Lung (tissue), 12 donors: Measurements from ENCODE around the gene HCN2. TPM values are rescaled to one million over a fixed set of nuclear protein-coding genes. Genes with fewer than 3 reads are reported as not detected.
"Not testable (repeated sequence)": the region's sequence is repeated elsewhere in the genome, so short reads cannot be mapped to it uniquely, and the experiment has no call there.

ENCODE experiments used
- ATAC-seq: fragments of 200-7000 bp; cut with Tn5 transposase; one replicate; pipeline ENCODE4 v1.9.1; 2020; ENCODE audit warnings: moderate number of reproducible peaks; ENCODE audit not compliant: insufficient read depth, low FRiP score
- DNase-seq, 3 donors: peaks; one replicate each; pipeline ENCODE4 v3.0.0-alpha.2; 2013 to 2017
- H3K27ac ChIP-seq, 2 donors: one replicate each; pipeline ENCODE4 v1.5.1; 2013; ENCODE audit warnings: mild to moderate bottlenecking in 2 of 2, moderate library complexity in 2 of 2, control low read depth in 1 of 2, inconsistent platforms in 1 of 2, low read depth in 1 of 2, low read length in 1 of 2
- H3K27me3 ChIP-seq, 3 donors: one replicate each; pipeline ENCODE4 v1.5.1; 2013; ENCODE audit warnings: low read length in 2 of 3; ENCODE audit not compliant: control insufficient read depth in 3 of 3, insufficient read depth in 3 of 3
- H3K36me3 ChIP-seq, 4 donors: one replicate each; pipeline ENCODE4 v1.5.1; 2013; ENCODE audit warnings: low read length in 4 of 4, mild to moderate bottlenecking in 1 of 4, moderate library complexity in 1 of 4; ENCODE audit not compliant: control insufficient read depth in 4 of 4, insufficient read depth in 4 of 4
- H3K4me1 ChIP-seq, 5 donors: one replicate each; pipeline ENCODE4 v1.5.1; 2013; ENCODE audit warnings: low read length in 5 of 5, mild to moderate bottlenecking in 2 of 5, moderate library complexity in 1 of 5; ENCODE audit not compliant: control insufficient read depth in 5 of 5, insufficient read depth in 5 of 5
- H3K4me3 ChIP-seq: one replicate; pipeline ENCODE4 v1.5.1; 2013; ENCODE audit warnings: mild to moderate bottlenecking, control low read depth, moderate library complexity
- H3K9ac ChIP-seq, 2 donors: one replicate each; pipeline ENCODE4 v1.5.1; 2013; ENCODE audit warnings: low read length in 2 of 2, control low read depth in 1 of 2; ENCODE audit not compliant: insufficient read depth in 1 of 2
- H3K9me3 ChIP-seq, 4 donors: one replicate each; pipeline ENCODE4 v1.5.1; 2013; ENCODE audit warnings: low read length in 3 of 4, mild to moderate bottlenecking in 1 of 4, moderate library complexity in 1 of 4; ENCODE audit not compliant: control insufficient read depth in 4 of 4, insufficient read depth in 3 of 4
- WGBS, 2 donors: extraction: QIAGEN DNeasy Blood & Tissue Kit; methylation state at CpG; one replicate each; pipeline ENCODE4 v1.1.7; 2013; 5-methylcytosine and 5-hydroxymethylcytosine counted together
- polyA plus RNA-seq, 2 donors: library from polyadenylated mRNA; stranded (reverse); fragments of 200-250 nt; gene quantifications; one replicate each; pipeline ENCODE4 v1.2.1, GENCODE V29; 2013
- total RNA-seq, 2 donors: library from RNA; depleted of rRNA in 1 of 2; stranded (reverse); fragments of >200 nt in 1 of 2; gene quantifications; one replicate each; pipeline ENCODE4 v1.2.1, GENCODE V29; 2014 to 2021
- TF ChIP-seq, protein P1 (sequence below): IDR thresholded peaks from 2 replicates; pipeline ENCODE4 v1.5.1; 2012; ENCODE audit warnings: mild to moderate bottlenecking; ENCODE audit errors: control extremely low read depth, extremely low read depth
- donor health status: control.
- donor health status: control.
- donor health status: Bipolar disorder and iron deficiency.
- donor health status: healthy.
- donor health status: DM: yes; HTN: yes; CAD: no.

HCN2 gene
- total and polyA plus RNA-seq, 4 donors, result 0.04 to 0.37 (median 0.16) TPM

GRCh38 chr19:628168-628567 is 38.5 kb downstream of the HCN2 start:
- Histone ChIP-seq H3K9me3 (no peaks in the 10 kb centered on the region), H3K4me3 (no peak overlapping the region), H3K9ac (no peak overlapping the region), H3K4me1 (peaks cover 0 to 7% (median 3%) of the 10 kb centered on the region in 5 donors), H3K27ac (no peak overlapping the region), H3K27me3 (no peaks in the 10 kb centered on the region), H3K36me3 (peaks cover 0 to 33% (median 4%) of the 10 kb centered on the region in 4 donors)
- ATAC-seq (no peak), DNase-seq (no peak)
- TF ChIP-seq, protein P1, sequence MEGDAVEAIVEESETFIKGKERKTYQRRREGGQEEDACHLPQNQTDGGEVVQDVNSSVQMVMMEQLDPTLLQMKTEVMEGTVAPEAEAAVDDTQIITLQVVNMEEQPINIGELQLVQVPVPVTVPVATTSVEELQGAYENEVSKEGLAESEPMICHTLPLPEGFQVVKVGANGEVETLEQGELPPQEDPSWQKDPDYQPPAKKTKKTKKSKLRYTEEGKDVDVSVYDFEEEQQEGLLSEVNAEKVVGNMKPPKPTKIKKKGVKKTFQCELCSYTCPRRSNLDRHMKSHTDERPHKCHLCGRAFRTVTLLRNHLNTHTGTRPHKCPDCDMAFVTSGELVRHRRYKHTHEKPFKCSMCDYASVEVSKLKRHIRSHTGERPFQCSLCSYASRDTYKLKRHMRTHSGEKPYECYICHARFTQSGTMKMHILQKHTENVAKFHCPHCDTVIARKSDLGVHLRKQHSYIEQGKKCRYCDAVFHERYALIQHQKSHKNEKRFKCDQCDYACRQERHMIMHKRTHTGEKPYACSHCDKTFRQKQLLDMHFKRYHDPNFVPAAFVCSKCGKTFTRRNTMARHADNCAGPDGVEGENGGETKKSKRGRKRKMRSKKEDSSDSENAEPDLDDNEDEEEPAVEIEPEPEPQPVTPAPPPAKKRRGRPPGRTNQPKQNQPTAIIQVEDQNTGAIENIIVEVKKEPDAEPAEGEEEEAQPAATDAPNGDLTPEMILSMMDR, result no peak
- 90 to 92% methylated on average over 19 of the region's 19 CpGs for WGBS, 2 donors

DNA sequence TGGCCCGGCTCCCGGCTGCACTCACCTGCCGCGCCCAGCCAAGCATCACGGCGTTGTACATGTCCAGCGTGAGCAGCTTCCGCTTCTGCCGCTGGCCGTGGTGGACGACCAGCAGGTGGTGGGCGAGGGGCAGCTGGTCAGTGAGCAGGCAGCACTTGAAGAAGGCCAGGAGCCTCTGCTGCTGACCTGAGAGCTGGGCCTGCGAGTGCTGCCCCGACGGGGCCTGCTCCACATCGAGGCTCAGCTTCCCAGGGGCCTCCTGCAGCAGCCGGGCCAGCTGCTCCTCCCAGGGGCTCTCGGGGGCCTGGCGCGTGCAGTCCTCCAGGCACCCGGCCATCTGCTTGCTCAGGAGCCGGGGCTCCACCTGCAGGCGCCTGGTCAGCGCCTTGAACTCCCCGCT is 39.8 kb downstream of the HCN2 start:
- H3K27me3 ChIP-seq, H3K4me3 ChIP-seq, H3K9me3 ChIP-seq, H3K27ac ChIP-seq, DNase-seq, H3K9ac ChIP-seq, ATAC-seq: not testable (repeated sequence)
- Histone ChIP-seq H3K36me3 (peaks cover 0 to 24% (median 4%) of the 10 kb centered on the region in 4 donors), H3K4me1 (peaks cover 0 to 15% (median 5%) of the 10 kb centered on the region in 5 donors)
- 85 to 87% methylated on average over 24 to 25 of the region's 25 CpGs for WGBS, 2 donors

DNA sequence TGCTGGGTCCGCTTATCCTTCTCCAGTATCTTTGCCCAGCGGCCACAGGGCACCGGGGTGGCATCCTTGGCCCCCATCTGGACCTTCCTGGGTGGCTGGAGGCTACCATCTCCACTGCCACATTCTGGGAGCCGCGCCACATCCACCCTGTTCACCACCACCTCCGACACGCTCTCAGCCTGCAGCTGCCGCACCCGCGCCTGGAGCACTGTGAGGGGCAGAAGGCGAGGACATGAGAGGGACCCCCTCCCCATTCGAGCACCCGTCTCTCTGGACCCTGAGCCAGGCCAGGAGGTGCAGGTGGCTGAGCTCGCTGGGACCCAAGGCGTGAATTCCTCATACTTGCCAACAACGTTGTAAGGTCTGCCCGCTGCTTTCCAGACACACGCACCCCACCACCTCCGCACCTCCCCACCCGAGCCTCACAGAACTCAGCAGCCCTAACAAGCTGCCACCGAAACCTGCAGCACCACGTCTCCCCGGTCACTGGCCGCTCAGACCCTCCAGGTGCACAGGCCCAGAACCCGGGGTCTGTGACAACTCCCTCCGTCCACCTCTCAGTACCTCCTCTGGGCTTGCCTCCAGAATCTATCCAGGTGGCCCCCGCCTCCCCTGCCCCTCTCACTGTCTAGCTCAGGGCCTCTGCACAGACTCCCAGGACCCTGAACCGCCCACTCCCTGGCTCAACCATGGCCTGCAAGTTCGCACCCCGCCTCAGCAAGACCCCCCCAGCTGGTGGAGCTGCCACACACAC is 40.5 kb downstream of the HCN2 start:
- TF ChIP-seq, protein P1, result no peak
- DNase-seq (no peak), ATAC-seq (no peak)
- Histone ChIP-seq H3K27me3 (no peaks in the 10 kb centered on the region), H3K9me3 (no peaks in the 10 kb centered on the region), H3K9ac (no peak overlapping the region), H3K36me3 (peaks cover 0 to 18% (median 4%) of the 10 kb centered on the region in 4 donors), H3K4me1 (peaks cover 0 to 15% (median 5%) of the 10 kb centered on the region in 5 donors), H3K27ac (no peak overlapping the region), H3K4me3 (no peak overlapping the region)
- 96% methylated on average over 30 of the region's 30 CpGs for WGBS, 2 donors

GRCh38 chr19:632579-633067 is 42.9 kb downstream of the HCN2 start:
- no peak overlapping the region for H3K27ac ChIP-seq
- TF ChIP-seq, protein P1, result no peak
- DNase-seq (peak; percentile 30 to 54 (median 44)), ATAC-seq (no peak)
- no peaks in the 10 kb centered on the region for H3K27me3 ChIP-seq
- peaks cover 0 to 15% (median 5%) of the 10 kb centered on the region in 5 donors for H3K4me1 ChIP-seq
- H3K9ac ChIP-seq, result no peak overlapping the region
- no peaks in the 10 kb centered on the region for H3K9me3 ChIP-seq
- peaks cover 0 to 14% (median 3%) of the 10 kb centered on the region in 4 donors for H3K36me3 ChIP-seq
- peak overlapping the region; percentile 88 for H3K4me3 ChIP-seq
- WGBS, 2 donors, result 3% methylated on average over 35 of the region's 35 CpGs
